ENCODE data around the gene GDPD2.
"Not testable (repeated sequence)": the region's sequence is repeated elsewhere in the genome, so short reads cannot be mapped to it uniquely, and the experiment has no call there.

Gene GDPD2, protein sequence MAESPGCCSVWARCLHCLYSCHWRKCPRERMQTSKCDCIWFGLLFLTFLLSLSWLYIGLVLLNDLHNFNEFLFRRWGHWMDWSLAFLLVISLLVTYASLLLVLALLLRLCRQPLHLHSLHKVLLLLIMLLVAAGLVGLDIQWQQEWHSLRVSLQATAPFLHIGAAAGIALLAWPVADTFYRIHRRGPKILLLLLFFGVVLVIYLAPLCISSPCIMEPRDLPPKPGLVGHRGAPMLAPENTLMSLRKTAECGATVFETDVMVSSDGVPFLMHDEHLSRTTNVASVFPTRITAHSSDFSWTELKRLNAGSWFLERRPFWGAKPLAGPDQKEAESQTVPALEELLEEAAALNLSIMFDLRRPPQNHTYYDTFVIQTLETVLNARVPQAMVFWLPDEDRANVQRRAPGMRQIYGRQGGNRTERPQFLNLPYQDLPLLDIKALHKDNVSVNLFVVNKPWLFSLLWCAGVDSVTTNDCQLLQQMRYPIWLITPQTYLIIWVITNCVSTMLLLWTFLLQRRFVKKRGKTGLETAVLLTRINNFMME

DNA sequence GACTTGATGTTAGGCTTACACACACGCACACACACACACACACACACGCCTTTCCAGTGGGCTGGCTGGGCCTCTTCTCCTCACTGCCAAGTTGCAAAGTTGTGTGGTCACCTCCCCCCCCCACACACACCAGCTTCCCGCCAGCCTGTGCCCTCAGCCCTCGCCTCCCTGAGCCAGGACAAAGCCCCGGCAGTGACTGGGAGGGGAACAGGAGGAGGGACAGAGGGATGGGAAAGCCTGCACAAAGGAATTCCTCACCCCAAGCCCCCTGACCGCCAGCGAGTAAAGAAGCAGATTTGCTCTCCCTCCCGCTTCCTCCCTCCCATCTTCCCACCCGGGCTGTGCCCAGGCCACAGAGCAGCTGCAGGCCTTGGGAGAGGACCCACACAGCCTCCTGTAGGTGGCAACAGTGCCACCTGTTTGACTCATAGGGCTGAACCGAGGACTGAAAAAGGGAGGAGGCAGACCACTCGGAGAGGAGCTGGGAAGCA, at the start of gene GDPD2:
TSS of gene GDPD2 (plus strand) at position 464 of the 491 bp plus-strand sequence. CDS start 1,671 bp downstream, outside the sequence.
- DNase-seq: peak; percentile 46

DNA sequence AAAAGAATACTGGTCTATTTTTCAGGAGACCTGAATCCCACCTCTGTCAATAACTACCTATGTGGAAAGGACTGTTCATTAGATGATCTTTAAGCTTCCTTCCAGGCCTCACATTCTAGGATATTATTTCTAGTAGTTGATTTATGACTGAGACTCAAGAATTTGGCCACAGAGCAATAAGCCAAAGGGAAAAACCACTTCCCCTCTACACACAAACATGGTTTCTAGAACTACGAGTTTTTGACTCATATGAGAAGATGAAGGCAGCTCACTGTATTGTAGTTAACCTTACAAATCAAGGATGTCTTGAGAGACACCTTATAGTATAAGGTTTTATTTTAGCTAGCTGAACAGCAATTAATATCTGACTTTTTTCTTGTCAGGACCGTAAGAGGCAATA, 36.9 kb upstream of the GDPD2 start:
- DNase-seq: no peak

DNA sequence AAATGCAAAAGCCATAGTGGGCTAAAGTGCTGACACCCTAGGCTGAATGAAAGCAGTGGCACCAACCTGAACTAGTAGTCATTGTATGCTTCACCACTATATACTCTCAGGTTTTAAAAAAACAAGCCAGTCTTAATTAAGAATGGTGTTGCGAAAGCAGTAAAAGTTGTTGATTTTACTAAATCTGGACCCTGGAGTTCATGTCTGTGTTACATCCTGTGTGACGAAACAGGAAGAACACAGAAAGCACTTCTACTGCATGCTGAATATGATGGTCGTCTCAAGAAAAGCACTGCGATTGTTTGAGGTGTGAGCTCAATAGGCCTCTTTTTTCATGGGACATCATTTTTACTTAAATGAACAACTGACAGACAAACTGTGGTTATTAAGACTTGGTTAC, 24.2 kb upstream of the GDPD2 start:
- DNase-seq: peak; percentile 13

DNA sequence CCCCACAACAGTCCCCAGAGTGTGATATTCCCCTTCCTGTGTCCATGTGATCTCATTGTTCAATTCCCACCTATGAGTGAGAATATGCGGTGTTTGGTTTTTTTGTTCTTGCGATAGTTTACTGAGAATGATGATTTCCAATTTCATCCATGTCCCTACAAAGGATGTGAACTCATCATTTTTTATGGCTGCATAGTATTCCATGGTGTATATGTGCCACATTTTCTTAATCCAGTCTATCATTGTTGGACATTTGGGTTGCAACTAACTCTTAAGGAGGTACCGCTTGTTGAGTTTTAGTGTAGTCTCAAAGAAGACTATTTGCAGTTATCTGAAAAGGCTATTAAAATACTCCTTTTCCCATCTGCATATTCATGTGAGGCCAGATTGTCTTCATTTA, 22.9 kb upstream of the GDPD2 start:
- DNase-seq: not testable (repeated sequence)

DNA sequence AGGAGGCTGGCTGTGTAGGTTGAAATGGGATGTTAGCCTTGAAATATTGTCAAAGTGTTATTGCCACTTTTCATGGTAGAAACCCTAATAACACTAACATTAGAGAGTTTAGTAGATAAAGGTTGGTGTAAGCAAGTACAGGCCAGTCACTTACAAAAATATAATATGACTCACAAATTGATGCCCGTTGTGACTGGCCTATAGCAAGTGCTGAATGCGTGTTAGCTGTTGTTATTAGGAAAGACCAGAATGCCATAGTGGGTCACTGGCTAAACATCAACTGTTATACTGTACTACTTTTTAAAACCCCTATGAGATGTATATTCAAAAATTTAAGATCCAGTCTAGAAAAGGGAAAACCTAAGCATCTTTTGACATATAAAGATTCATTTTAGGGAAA, 20.4 kb upstream of the GDPD2 start:
- no peak for DNase-seq

DNA sequence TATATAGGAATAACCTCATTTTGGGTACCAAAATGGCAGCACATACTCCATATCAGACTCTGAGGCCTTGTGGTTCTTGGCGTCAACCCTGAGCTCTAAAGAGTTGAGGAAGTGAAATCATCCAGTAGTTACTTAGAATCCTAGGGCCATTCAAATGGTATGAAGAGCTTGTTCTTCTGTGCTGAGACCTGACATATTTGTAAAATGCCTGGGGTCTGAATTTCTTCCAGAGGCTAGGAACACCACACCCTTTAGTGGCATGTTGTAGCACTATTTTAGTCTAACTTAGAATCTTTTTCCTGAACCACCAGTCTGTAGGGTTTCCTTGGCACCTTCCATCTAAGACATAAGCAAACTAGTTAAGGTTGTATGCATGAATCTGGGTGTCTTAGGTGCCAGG, 18.1 kb upstream of the GDPD2 start:
- no peak for DNase-seq

DNA sequence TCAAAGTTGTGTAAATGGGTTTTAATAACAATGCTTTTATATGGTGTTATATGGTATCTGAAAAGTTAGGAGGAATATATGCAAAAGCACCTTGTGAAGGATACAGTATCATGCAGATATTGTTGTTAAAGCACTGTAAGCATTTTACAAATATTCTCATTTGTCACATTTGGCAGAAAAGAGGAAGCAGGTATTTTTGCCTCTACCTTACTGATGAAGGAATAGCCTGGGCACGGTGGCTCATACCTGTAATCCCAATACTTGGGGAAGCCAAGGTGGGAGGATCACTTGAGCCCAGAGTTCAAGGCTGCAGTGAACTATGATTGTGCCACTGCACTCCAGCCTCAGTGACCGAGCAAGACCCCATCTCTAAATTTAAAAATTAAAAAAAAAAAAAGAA, 12.2 kb upstream of the GDPD2 start:
- no peak for DNase-seq

DNA sequence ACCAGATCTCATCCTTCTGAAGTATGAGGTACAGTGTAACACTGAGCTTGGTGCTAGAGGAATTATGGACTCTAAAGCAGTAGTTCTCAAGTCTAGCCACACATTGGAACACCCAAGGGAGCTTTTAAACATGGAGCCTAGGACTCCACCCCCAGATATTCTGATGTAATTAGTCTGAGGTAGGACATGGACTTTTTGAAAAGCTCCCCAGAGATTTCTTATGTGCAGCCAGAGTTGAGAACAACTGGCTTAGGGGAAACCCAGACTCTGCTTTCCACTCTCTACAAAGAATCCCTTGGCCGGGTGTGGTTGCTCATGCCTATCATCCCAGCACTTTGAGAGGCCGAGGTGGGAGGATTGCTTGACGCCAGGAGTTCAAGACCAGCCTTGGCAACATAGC, 11.6 kb upstream of the GDPD2 start:
- DNase-seq: no peak

DNA sequence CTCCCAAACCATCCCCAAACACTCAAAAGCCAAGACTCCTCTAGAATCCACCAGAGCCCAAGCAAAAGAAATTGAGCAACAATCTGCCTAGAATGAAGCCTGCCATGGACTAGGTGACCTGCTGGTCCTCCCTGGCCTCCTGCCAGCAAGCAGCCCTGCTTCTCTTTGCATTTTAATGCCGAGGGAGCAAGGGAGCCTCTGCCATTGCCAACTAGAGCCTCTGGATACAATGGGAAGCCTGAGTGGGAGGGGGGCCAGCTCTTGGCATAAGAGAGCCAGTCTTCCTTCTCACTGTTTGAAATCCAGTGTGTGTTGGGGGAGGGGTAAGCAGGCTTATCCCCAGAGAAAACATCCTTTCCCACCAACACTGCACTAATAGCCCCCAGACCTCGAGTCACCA, 1.5 kb upstream of the GDPD2 start:
- peak; percentile 13 for DNase-seq

DNA sequence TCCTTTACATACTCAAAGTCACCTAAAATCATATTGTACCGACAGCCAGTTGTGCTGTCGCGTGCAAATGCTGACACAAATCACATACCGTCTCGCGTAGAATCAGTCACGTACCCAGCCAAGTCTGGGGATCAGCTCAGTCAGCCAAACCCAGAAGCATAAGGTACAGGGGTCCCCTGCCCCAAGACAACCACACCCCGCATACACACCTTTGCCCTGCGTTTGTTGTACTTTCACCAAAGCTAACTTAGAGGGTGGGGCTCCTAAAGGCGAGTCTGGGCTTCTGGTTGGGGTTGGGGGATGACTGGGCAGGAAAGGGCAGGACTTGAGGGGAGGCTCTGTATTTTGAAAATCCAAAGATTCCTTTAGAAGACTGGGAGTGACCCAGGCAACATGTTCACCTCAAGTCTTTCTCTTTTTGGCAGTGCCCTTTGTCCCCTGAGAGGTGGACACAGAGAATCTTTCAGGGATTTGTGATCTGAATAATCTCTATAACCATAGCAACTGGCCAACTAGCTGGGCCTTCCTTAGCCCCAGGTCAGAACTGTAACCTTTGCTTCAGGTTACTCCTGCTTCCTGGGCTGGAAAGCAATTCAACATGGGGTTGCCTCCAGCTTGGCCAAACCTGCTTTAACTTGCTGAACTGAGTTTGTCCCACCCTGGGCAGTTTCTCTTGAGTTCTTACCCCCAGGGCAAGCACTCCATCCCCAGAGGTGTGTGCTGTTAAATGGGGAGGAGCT, 992 bp downstream of the GDPD2 start:
- no peak for DNase-seq

DNA sequence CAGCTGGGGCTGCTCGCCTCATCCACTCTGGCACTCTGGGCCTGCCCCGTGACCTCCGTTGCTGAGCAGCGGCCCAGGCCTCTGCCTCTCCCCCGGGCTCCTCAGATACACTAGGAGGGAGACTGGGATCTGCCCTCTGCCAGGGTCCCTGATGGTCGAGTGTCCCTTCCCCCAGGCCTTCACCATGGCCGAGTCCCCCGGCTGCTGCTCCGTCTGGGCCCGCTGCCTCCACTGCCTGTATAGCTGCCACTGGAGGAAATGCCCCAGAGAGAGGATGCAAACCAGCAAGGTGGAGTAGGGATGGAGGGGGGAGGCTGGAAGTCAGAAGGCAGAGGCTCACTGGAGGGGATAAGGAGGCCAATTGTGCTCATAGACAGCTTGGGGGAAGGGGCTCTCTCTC, 1.7 kb downstream of the GDPD2 start:
- DNase-seq: no peak

DNA sequence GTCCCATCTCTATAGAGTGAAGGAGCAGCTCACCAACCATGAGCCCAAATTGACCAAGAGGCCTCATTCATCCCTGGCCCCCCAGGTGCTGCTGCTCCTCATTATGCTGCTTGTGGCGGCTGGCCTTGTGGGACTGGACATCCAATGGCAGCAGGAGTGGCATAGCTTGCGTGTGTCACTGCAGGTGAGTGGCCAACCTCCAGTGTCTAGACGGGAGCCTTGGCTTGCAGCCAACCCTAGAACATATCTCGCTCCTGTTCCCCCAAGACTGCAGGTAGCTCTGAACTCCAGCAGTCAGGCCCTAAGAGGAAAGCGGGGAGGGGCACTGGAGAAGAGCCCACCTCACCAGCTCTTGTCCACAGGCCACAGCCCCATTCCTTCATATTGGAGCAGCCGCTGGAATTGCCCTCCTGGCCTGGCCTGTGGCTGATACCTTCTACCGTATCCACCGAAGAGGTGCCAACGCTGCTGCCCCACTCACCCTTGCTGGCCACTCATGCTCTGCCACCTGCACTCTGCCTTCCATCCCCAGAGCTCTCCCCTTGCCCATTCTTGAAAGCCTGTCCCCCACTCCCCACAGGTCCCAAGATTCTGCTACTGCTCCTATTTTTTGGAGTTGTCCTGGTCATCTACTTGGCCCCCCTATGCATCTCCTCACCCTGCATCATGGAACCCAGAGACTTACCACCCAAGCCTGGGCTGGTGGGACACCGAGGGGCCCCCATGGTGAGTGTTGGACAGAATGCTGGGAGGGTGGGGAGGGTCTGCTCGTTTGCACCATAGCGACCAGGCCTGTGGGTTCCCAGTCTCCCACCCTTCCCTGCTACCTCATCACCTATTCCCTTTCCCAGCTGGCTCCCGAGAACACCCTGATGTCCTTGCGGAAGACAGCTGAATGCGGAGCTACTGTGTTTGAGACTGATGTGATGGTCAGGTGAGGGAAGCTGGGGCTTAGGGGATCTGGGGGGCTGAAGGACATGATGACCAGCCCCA, 3.5 kb downstream of the GDPD2 start:
- peak; percentile 0 for DNase-seq

DNA sequence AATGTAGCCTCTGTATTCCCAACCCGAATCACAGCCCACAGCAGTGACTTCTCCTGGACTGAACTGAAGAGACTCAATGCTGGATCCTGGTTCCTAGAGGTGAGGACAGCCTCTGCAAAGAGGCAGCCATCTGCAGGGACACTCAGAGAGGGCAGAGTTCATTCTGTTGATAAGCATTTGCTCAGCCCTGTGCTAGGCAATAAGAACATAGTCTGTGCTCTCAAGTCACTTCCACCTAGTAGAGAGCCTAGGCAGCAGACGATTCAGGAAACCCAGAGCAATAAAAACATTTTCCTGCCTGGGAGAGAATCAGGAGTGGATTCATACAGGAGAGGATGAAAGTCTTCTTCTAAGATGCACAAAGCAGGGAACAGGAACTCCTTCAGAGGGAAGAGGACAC, 4.3 kb downstream of the GDPD2 start:
- no peak for DNase-seq

DNA sequence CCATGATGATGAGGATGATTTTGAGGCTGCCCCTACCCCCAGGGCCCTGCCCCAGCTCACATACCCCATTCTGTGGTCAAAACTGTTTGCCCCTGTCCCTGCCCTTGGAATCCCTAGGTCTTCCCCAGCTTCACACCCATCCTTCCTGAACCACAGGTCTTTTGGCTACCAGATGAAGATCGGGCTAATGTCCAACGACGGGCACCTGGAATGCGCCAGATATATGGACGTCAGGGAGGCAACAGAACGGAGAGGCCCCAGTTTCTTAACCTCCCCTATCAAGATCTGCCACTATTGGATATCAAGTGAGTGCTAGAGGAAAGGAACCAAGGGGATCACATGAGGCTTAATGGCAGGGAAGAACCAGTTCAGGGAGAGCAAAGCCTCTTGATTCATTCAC, 6.6 kb downstream of the GDPD2 start:
- DNase-seq: no peak

DNA sequence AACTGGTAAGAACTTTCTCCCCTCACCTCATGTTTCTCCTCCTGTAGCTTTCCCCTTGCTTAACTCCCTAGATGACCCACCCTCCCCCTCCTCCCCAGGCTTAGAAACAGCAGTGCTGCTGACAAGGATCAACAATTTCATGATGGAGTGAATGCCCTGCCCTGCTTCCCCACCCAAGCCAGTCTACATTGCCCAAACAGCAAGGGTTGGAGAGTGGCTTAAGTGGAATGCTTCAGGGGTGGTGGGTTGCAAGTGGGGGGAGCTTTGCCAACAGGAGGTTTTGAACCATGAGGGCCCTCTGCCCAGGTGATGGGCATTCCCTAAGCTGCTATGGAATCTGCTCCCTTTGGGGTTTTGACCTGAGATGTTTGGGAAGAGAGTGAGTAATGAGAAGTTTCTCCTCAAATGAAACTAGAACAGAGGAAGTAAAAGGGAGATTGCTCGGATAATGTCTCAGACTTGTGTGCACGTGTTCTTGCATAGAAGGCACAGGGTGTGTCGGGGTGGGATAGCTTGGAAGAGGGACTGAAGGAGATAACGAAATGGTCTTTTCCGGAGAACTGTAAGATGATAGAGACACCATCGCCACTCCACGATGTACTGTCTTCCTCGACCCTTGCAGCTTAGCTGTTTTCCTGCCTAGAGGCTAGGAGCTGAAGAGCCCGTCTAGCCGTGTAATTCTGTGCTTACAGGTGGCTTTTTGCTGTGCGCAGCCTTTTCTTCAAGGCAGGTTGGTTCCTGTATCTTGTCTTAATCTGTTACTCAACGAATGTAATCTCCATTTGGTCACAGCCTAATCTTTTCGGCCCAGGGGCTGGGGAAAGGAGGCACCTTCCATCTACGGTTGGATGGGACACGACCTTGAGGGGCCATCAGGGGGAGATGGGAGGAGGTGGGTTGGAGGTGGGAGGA, 10.1 kb downstream of the GDPD2 start:
- DNase-seq: no peak

DNA sequence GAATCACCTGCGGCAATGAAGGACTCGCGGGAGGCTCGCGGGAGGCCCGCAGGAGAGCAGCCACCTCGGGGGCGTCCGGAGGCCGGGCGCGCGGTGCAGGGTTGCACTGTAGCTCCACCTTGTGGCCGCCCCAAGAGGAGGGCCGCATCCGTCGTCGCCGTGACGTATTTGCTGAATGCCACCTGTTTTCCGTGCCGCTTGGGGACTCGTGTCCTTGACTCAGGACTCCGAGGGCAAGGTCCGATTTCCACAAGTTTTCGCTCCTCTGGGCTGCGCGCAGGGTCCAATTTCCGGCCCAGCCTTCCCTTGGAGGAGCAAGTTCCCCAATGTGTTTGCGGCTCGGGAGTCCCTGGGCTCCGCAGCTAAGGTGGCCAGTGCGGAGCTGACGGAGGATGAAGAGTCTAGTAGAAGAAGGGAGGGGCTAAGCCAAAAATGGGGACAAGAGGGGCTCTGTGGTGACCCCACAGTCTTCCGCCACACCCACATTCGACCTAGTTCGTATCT, 10.8 kb downstream of the GDPD2 start:
- DNase-seq: peak; percentile 80

DNA sequence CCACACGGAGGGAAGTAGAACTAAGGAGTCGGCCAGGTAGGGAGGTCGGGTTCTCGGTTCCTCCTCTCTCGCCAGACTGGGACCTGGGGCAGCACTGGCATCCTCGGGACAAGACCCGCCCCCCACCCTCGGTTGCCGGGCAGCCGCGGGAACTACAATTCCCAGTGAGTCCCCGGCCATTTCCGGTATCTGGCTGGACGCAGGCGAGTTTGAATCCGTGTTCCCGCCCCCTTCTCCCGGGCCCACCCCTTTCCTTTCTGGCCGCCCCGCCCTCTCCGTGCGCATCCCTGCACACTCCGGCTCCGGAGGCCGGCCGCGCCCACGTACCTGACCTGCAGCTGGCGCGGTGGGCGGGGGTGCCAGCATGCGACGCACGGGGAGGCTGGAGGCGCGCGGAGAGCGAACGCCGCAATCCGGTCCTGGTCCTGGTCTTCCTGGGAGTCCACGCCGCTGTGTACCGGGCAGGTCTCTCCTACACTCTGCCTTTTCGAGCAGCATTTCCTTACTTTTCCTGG, 11.3 kb downstream of the GDPD2 start:
- DNase-seq: peak; percentile 92

DNA sequence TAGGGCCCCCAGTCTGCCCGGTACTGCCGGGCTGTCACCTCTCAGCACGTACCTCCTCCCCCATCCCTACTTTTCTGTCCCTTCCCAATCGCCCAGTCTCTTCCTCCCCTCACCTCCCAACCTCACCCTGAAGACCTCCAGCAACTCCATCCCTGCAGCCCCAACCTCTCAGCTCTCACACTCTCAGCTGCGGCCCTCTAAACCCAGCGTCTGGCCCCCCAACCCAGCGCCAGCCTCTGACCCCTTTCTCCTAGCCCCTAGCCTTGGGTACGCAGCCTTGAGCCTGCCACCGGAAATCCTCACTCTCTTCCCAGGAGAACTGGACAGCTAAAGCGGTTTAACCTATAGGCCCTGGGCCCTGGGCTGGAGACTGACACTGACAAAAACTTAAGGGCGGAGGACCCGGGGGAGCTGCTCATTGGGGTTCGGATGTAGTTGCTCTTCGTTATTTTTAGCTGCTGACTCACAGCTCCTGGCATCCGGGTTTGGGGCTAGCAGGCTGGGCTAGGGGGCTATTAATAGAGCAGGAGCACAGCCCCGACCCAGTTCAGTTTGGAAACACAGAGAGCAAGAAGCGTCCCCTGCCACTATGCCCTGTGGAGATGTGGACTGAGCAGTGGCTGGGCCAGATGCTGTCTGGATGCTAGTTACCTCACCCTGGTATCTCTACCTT, 11.9 kb downstream of the GDPD2 start:
- DNase-seq: no peak

DNA sequence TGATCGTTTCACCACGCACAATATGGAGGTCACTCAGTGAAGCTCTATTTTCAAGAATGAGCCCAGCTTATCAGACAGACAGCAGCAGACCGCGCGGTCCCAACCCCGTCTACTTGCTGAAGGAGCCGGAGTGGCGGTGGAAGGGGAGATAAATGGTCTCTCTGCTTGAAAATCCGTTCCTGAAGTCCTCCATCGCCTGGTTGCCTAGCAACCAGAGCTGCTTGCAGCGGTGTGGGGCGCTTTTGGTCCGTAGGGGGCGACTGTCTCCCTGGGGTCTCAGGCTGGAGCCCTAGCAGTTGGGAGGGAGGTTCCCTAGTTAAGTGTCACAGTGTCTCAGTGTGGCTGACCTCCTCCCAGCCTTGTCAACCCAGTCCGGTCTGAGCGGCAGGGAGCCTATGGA, 13.2 kb downstream of the GDPD2 start:
- DNase-seq: peak; percentile 53

DNA sequence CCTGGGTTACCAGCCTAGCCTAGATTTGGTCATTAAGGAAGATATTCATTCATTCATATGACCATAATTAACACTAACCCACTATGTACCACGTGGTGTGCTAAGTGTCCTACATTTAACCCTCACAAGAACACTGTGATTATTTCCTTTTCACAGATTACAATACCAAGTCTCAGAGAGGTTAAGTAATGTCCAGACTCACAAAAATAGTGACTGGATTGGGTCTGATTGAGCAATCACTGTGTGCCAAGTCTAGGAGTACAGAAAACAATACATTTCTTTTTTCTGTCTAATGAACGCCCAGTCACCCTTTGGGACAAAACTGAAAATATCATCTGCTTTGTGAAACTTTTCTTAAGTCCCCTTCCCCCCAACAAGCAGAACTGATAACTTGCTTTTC, 13.9 kb downstream of the GDPD2 start:
- DNase-seq: no peak

All from NCI-H69 (cell line).